HG03354 (cell line): Measurements from ENCODE around the gene PPOX.
A peak's percentile ranks its signal among the peaks of the same experiment; 100 is the strongest.

Source experiments
- ATAC-seq: cut with Tn5 transposase; IDR thresholded peaks from one replicate; pipeline ENCODE4 v1.9.1; 2021; ENCODE audit warnings: mild to moderate bottlenecking; ENCODE audit not compliant: unreplicated experiment, poor library complexity, severe bottlenecking

PPOX gene

DNA sequence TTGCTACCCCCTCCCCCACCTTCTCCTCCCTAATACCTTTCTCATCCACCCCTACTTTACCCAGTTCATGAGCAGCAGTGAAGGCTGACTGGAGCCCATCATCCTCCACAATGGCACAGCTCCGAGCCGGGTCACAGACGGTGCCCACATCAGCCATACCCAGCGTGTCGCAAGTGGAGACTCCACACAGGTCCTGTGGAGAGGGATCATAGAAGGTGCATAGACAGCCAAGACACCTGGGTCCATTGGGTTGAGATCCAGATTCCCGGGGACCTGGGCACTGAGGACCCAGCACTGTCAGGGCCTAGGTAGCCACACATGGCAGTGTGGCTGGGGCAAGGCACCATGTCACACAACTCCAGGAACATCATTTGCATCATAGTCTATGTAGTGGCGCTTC, 29.9 kb downstream of the PPOX start:
- no peak for ATAC-seq

DNA sequence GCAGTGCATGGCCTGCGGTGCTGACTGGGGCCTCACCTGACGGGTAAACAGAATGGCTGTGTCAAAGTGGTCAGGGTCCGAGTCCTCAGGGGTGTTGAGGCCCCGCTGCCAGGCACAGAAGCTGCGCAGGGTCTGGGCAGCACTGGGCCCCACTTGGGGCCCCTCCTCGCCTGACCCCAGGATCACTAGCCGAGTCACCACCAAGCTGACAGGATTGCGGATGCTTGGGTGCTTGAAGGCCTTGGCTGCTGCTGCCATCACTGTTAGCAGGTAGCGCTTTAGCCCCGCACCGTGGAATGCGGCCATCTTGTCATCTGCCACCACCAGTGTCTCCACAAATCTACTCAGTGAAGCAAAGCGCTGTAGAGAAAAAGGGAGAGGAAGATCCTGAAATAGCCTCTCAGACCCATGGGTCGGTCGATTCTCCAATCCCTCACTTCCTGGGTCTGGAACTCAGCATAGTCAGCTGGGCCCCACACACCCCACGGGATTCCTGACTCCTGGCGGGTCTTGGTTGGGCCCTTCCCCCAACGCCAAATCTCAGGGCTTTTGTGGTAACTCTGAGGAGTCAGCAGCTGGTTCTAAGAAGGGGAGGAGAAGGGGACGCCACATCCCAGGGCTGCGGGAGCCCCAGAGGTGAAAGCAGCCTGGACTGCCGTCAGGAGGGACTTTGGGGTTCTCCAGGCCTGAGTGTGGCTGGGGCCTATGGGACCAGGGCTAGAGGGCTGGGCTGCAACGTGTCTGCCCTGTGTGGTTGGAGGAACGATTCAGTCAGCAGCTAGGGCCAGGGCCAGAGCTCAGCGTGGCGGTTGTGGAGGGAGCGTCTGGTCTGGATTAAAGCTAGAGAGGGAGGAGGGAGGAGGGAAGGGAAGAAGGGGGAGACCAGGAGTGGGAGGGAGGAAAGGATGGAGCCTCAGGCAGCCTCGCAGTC, 30.6 kb downstream of the PPOX start:
- no peak for ATAC-seq

DNA sequence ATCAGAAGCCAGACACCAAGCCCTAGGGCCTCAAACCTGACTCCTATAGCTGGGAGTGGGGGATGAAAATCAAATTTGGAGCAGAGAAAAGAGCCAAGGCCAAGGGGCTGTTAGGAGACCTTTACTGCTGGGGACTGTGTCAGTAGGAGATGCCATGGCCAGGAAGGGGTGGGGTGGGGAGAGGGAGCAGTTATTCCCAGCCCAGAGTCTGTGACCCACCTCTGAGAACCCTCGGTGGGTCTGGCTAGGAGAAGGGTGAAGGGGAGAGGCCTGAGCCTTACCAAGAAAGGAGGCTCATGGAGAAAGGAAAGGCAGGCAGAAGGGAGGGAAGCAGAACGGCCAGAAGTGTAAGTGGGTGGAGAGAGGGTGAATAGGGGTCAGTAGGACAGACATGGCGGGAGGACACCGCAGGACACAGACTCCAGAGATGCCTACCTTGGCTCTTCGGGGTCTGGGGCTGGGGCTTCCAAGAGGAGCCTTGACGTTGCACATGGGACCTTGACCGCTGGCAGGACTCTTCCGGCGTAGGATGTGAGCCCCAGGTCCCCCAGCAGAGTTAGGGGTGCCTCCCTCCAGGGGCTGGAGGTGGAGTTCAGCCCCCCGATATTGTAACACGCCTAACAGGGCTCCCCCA, 31.5 kb downstream of the PPOX start:
- no peak for ATAC-seq

DNA sequence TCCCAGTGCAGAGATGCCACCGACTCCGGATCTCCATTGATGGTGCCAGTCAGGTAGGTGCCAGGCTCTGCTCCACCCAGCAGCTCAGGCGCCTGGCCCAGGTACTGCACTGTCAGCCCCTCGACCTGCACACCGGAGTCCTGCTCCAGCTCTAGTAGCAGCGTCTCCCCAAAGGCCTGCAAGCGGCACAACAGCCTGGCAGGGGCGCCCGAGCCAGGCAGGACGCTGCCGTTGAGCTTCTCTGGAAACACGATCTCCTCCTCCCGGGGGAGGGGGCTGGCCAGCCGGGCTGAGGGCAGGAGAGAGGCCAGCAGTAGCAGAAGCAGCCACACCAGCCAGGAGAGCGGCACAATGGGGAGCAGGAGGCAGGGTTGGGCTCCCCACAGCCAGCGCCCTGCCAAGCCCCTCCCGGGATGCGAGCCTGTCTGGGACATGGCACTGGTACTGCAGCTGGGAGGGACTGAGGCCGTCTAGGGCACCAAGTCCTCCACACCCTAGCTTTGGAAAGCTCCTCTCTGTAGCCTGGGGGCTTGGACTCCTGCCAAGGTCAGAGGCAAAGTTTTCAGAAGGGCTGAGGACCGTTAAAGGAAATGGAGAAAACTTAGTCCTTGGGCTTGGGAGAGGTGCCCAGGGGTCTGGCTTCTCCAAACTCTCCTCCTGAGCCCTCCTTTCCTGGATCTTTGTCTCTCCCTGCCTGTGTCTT, 32.1 kb downstream of the PPOX start:
- no peak for ATAC-seq

DNA sequence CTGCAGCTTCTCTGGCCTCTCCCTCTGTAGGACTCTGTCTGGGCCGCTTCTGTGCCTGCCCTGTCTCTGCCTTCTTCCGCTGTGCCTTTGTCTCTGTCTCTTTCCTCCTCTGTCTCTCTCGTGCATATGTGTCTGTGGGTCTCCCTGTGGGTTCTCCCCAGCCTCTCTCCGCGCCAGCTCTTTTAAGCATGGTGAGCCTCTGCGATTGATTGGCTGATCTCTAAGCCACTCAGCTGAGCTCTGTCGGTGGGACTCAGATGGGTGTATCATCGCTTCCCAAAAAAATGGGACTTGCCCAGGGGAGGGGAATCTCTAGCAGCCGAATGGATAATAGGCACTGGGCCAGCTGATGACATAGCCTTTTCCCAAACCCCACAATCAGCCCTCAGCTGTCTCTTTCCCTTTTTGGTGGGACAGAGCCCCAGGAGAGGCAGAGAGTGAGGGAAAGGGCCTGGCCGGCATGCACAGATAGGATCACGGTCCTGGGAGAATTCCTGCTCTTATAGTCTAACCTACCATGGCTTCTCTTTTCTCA, 32.7 kb downstream of the PPOX start, which contains the start of gene ADAMTS4:
Gene ADAMTS4, minus strand, starts transcription at position 158 of the 535 bp plus-strand sequence. CDS start 427 bp downstream, outside the sequence.
- ATAC-seq = no peak

DNA sequence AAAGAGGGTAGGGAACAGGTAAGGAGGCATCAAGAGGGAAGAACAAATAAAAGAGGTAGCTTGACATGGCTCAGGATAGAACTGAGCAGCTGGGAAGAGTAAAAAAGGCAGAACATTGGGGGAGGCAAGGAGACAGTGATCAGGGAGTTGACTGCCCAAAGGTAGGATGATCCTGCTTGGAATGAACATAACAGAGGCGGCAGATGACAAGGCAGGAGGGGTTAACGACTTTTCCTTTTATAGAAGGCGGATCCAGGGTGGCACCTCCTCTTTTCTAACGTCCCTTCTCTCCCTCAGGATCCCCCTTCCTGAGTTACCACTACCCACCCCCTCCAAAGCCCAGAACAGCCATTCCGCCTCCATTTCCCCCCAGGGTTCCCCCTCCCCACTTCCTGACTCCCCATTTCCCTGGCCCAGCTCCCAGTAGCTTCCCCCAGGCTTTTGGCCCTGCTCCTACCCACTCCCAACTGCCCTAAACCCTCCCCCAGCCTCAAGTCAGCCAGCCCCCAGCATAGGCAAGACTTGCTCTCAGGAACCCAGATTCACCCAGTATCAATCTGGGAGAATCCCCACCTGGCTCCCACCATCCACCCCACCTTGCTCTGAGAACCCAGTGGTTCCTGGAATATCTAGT, 33.4 kb downstream of the PPOX start:
- ATAC-seq = no peak

DNA sequence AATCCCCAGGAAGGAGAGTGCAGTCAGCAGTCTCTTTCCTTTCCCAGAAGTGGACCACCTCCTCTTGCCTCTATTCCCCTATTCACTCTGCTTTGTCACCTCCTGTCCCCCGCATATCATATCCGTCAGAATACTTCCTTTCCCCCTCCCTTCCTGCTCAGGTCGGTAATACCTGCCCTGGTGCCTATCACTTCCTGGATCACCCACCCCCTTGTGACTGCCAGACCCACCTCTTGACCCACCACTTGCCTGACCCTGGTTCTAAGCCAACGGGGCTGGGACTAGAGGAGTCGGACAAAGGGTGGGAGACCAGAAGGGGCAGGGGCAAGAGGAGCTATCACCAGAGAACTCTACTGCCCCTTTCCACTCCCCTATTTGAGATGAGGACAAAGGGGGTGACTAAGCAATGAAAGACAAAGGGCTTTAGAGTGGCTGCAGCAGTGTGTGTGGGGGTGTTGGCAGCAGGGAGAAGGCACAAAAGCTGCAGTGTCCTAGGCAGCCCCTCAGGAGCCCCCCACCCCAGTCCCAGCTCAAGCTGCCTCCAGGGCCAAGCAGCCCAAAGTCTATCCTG, 34.3 kb downstream of the PPOX start:
- ATAC-seq = no peak

DNA sequence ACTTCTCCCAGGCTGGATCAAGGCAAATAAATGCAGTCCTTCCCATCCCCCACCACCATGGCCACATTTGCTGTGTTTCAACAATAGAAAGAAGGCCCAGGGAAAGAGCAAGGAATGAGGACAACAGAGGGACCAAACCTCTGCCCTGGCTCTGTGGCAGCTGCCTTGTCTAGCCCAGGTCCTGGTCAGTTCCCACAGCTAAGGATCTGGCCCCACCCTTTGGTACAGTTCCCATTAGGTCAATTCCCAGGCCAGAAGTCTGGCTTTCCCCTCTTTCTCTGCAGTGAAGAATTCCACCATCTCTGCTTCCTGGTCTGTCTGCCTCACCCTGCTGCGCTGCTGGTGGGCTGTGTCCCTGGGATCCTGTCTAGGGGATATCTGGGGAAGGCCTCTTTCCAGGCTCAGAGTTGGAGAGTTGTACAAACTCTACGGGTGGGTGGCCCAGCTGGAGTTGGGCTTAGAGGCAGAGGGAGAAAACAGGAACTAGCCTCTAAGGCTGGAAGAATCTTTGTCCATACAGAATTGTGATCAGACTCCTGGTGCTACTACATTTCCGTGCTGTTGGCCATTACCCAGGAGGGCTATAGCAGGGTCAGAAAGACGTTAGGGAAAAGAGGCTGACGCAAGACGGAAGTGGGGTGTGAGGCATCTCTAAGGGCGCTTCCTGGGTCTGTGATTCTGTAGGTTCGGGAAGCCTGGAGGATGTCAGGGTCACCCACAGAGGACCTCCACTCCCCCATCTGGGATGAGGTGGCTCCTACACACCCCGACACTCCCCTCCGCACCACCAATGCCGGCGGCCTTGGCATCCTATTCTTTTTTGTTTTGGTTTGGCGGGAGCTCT, 35.0 kb downstream of the PPOX start:
- no peak for ATAC-seq

DNA sequence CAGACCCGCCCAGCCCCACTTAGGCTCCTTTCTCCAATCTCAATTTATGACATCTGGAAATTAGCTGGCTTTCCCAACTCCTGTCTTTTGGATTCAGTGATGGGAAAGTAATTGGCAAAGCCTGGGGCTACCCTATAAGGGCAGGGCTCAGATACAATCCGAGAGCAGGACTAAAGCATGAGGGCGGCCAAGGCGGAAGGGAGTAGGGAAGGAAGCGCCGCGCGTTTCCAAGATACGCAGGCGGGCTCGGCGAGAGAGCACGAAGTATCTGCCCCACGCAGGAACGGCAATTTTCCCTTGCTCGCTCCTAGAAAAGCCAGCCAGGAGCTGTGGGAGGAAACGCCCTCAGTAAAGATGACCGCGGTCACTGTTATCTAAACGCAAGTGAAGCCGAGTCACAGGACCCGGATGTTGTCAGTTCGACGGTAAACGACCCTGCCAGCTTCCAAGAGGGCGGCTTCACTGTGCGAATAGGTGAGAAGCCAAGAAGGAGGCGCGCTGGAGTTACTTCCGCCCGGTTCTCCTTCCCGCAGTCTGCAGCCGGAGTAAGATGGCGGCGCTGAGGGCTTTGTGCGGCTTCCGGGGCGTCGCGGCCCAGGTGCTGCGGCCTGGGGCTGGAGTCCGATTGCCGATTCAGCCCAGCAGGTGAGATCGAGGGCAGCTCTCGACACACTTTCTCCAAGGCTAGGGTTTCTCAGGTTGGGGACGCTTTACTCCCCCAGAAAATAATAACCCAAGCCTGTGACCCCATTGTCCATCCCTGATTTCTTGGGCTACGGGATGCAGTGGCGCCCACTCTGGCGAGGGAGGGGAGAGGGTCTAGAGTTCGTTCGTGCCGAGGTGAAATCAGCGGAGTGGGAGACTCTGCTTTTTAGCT, 35.8 kb downstream of the PPOX start, which contains the start of gene NDUFS2:
Gene NDUFS2, plus strand, starts transcription at position 532 of the 877 bp plus-strand sequence. Its CDS starts 19 bp downstream, at position 551.
- ATAC-seq = peak; percentile 98

DNA sequence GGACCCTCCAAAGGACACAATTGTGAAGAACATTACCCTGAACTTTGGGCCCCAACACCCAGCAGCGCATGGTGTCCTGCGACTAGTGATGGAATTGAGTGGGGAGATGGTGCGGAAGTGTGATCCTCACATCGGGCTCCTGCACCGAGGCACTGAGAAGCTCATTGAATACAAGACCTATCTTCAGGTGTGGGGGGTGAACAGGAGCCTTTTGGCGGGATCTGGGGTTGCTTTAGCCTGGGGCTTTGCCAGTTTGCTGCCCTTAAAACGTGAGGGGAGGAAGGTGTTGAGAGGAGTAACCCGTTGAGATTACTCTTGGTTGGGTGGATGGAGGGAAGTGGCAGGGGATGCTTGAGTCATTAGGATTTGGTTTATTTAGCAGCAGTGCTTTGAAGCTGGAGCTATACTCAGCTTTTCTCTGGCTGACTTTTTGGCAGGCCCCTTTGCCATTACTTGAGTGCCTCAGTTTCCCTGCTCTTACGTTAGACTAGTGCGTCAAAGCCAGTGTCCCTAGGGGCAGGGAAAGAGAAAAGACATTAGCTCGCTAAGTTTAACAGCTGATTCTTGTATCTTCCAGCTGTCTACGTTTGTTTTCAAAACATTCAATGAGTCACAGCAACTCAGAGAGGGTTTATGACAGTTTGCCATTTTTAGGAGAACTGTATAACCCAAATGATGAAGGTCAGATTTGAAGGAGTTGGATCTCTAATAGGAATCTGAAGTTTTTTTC, 40.4 kb downstream of the PPOX start:
- ATAC-seq = no peak

DNA sequence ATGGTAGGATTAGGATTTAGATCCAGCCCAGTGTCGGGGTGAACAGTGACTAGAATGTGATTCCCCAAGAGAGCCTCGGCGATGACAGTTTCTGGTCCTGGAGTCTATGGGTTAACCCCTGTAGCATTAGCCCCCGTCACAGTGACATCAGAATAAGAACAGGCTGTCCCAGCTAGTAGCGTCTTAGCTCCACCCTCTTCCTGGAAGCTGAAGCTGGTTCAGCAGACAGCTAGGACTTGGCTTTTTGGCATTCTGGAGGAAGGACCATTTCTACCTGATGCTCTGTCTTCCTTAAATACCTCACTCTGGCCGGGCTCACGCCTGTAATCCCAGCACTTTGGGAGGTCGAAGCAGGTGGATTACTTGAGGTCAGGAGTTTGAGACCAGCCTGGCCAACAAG, 40.9 kb downstream of the PPOX start:
- no peak for ATAC-seq

DNA sequence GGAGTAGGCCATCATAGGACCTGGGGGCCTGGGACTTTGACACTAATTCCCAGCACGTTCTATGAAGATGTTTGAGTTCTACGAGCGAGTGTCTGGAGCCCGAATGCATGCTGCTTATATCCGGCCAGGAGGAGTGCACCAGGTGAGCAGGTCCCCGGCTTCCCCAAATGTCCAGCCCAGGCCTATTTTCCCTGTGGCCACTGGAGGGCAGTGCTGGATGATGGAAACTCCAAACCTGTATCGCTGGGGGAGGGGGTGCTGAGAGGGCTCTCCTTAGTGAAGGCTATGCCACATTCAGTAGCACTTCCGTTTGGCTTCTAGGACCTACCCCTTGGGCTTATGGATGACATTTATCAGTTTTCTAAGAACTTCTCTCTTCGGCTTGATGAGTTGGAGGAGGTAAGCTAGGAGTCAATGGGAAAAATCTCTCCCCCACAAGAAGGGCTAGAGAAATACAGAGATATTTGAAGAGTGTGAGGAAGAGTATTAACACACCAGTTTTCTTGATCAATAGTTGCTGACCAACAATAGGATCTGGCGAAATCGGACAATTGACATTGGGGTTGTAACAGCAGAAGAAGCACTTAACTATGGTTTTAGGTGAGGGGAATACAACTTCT, 43.7 kb downstream of the PPOX start:
- peak; percentile 79 for ATAC-seq

DNA sequence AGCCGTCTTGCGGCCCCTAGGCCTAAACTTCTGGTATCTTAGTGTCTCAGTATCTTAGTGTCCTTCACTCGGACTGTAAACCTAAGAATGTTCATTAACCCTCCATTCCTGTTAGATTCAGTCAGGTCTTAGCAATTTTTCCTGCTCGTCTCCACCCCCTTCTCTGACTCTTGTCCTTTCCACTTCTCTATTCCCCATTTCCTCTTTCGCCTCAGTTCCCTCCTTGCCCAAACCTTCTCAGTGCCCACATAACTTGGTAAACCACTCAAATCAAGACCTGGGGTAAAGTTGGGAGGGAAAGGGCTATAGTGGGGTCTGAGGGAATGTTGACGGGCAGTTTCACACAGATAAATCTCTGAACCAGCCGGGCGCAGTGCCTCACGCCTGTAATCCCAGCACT, 48.1 kb downstream of the PPOX start:
- ATAC-seq = no peak

DNA sequence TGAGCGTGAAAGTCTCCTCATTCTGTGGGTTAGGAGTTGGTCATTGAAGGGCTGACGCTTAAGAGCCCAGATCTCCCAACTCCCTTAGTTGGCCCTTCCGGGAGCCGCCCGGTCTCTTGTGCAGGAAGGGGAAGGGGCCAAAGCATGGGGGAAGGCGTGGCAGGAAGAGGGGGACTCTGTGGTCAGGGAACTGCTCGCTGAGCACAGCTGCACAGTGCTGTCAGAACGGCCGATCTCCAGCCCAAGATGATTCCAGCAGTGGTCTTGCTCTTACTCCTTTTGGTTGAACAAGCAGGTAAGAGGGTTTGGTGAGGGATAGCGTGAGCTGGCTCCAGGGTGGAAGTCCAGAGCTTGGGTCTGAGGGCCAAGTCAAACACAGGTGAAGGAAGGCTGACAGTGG, 48.9 kb downstream of the PPOX start, which contains the start of gene FCER1G:
Gene FCER1G, plus strand, starts transcription at position 220 of the 400 bp plus-strand sequence. Its CDS starts 27 bp downstream, at position 247.
- no peak for ATAC-seq

DNA sequence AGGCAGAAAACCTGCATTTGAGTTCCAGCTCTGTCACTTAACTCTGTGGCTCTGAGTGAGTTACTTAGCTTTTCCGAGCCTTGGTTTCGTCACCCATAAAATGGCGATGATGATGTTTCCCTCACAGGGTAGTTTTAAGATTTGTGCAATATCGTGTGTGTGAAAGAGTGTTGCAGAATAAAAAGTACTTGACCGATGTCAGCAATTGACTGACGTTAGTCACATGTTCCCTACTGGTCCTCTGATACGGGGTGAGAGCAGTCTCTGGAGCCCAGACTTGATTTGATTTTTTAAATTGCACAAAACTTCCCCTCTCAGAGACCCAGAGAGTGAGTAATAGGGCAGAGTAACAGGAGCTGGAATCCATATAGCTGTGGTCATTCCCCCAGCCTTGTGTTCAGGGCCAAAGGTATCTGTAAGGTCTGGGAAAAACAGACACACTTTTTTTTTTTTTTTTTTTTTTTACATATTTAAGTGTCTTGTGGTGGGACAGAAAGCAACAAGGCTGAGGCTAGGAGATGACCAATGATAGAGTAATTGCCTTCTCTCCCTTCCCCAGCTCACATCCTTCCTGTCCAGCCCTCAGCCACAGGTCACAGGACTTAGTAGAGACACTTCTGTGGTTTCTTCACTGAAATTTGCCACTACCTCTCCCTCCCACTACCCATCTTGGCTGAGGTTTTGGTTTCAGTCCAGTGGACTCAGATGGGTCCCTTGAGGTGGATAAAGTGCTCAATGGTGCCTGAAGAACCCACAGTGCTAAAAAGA, 50.9 kb downstream of the PPOX start:
- peak; percentile 85 for ATAC-seq

DNA sequence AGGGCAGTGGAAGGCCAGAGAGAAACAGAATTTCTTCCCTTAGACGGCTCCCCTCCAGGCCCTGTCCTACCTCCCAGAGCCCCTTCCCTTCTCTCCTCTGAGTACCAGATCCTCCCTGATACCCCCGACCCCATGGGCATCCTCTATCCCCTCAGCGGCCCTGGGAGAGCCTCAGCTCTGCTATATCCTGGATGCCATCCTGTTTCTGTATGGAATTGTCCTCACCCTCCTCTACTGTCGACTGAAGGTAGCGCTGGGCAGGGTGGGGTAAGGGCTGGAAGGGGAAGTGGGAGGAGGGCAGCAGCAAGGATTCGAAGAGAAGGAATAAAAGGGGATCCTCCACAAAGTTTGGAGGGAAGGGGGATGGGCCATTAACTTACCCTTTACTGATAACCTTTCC, 51.6 kb downstream of the PPOX start:
- ATAC-seq = no peak
